ENCODE results near the gene ORC3. TPM values are rescaled to one million over a fixed set of nuclear protein-coding genes. Genes with fewer than 3 reads are reported as not detected.
A peak's percentile ranks its signal among the peaks of the same experiment; 100 is the strongest.

Gene ORC3
- total RNA-seq = 24.6 and 27.7 TPM in 2 replicates

- intact Hi-C loops (cut with micrococcal nuclease) = loop anchor here (1.0 to 10.0 kb wide), 9 partner anchors 112 to 1762 kb away; partner anchors contain the start of genes AKIRIN2, CNR1, SLC35A1 and SMIM8
- CTCF ChIA-PET = no interaction called here
Observed at GRCh38 chr6:87589693-87590416, at the start of gene ORC3, which contains the start of gene RARS2. Gene ORC3, plus strand, starts transcription at chr6:87590135. Its CDS starts 34 bp downstream, at chr6:87590169. Gene RARS2, minus strand, starts transcription at chr6:87589987. Its CDS starts 30 bp downstream, at chr6:87589957.

GRCh38 chr6:87540539-87540938 is 49.4 kb upstream of the ORC3 start:
- ChIA-PET POLR2A (no interaction called here), CTCF (no interaction called here)
- Mint-ChIP-seq H3K36me3 (ENCODE audit: low read depth) (peaks cover 56% of the 10 kb centered on the region), H3K27ac (no peak overlapping the region), H3K9me3 (peaks cover 9% of the 10 kb centered on the region), H3K4me1 (peaks cover 24% of the 10 kb centered on the region), H3K27me3 (no peaks in the 10 kb centered on the region), H3K4me3 (no peak overlapping the region)
- intact Hi-C loops (cut with micrococcal nuclease) = no loop called here
- no peak for ATAC-seq (ENCODE audit: low read depth)
- no peak for TF ChIP-seq CTCF (IDR thresholded peaks at IDR 0.05)
- no peak for DNase-seq

More at GRCh38 chr6:87589693-87590416, at the start of gene ORC3, which contains the start of gene RARS2:
- TF ChIP-seq CTCF (IDR thresholded peaks at IDR 0.05) = no peak
- H3K27ac Mint-ChIP-seq = peak within 1 kb of the TSS; percentile 88
- H3K4me3 Mint-ChIP-seq = peak within 1 kb of the TSS; percentile 97
- no peaks in the 10 kb centered on the region for H3K27me3 Mint-ChIP-seq
- POLR2A ChIA-PET = interaction anchor here (0.5 to 1.5 kb wide), 15 partner anchors 10 to 1489 kb away, joined by 3 to 15 read pairs (median 3); partner anchors contain the start of genes AKIRIN2 and CFAP206
- peaks cover 51% of the 10 kb centered on the region for H3K4me1 Mint-ChIP-seq
- DNase-seq (peak; percentile 90), ATAC-seq (ENCODE audit: low read depth) (peak; percentile 99)
- no peaks in the 10 kb centered on the region for H3K9me3 Mint-ChIP-seq
- peaks cover 22% of the 10 kb centered on the region for H3K36me3 Mint-ChIP-seq (ENCODE audit: low read depth)

GRCh38 chr6:87541041-87541440 is 48.9 kb upstream of the ORC3 start:
- DNase-seq (no peak), ATAC-seq (ENCODE audit: low read depth) (no peak)
- no peak overlapping the region for H3K4me3 Mint-ChIP-seq
- ChIA-PET POLR2A (no interaction called here), CTCF (no interaction called here)
- H3K4me1 Mint-ChIP-seq = peaks cover 24% of the 10 kb centered on the region
- peaks cover 61% of the 10 kb centered on the region for H3K36me3 Mint-ChIP-seq (ENCODE audit: low read depth)
- H3K27ac Mint-ChIP-seq = no peak overlapping the region
- no peak for TF ChIP-seq CTCF (IDR thresholded peaks at IDR 0.05)
- no peaks in the 10 kb centered on the region for H3K27me3 Mint-ChIP-seq
- peaks cover 9% of the 10 kb centered on the region for H3K9me3 Mint-ChIP-seq
- intact Hi-C loops (cut with micrococcal nuclease) = no loop called here

GRCh38 chr6:87541744-87542143 is 48.2 kb upstream of the ORC3 start:
- ChIA-PET POLR2A (no interaction called here), CTCF (no interaction called here)
- no peak overlapping the region for H3K4me3 Mint-ChIP-seq
- intact Hi-C loops (cut with micrococcal nuclease) = no loop called here
- H3K27ac Mint-ChIP-seq = no peak overlapping the region
- no peak for ATAC-seq (ENCODE audit: low read depth)
- no peak for TF ChIP-seq CTCF (IDR thresholded peaks at IDR 0.05)
- H3K36me3 Mint-ChIP-seq (ENCODE audit: low read depth) = peaks cover 65% of the 10 kb centered on the region
- H3K9me3 Mint-ChIP-seq = peaks cover 9% of the 10 kb centered on the region
- peaks cover 23% of the 10 kb centered on the region for H3K4me1 Mint-ChIP-seq
- DNase-seq = no peak
- H3K27me3 Mint-ChIP-seq = no peaks in the 10 kb centered on the region

GRCh38 chr6:87543696-87544473 is 46.0 kb upstream of the ORC3 start:
- Mint-ChIP-seq H3K4me3 (no peak overlapping the region), H3K27me3 (no peaks in the 10 kb centered on the region), H3K9me3 (peaks cover 9% of the 10 kb centered on the region), H3K4me1 (peaks cover 13% of the 10 kb centered on the region), H3K27ac (no peak overlapping the region), H3K36me3 (ENCODE audit: low read depth) (peaks cover 70% of the 10 kb centered on the region)
- intact Hi-C loops (cut with micrococcal nuclease) = no loop called here
- CTCF ChIA-PET = interaction anchor here (0.6 kb wide), 1 partner anchor 15 kb away, joined by 4 read pairs; no protein-coding TSS in a partner anchor
- POLR2A ChIA-PET = no interaction called here
- no peak for TF ChIP-seq CTCF (IDR thresholded peaks at IDR 0.05)
- DNase-seq (no peak), ATAC-seq (ENCODE audit: low read depth) (no peak)
